Measurements from ENCODE around the gene WIPI1.

DNA sequence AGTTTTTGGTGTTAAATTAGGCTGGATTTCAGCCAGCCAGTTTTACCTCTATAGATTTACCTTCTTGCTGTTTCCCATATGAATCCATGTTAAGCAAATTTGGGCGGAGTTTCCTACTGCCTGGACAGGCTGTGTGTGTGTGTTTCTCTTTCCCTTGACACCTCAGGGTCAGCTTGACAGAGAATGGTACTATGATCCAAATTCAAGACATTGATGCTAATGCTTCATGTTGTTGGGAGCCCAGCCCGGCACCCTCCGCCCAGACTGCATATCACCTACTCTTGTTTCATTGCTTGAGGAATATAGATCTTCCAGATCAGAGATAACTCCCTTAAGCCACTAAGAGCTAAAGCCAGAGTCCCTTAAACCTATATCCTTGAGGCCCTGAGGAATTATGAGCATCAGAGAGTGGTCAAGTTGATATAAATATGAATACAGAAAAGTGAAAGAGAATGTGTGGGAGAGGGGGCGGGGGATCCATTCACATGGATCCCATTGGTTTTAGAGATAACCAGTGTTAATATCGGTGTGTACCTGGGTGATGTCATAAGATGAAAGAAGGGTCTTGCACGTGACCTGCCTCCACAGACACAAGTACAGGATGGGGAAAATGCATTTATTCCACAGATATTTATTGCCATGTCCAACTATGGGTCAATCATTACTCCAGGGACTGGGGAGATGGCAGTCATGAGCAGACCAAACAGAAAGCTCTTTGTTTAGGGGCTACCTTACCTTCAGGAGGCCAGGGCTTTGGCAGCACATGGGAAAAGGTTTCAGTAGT is 69.7 kb downstream of the WIPI1 start:
- TF ChIP-seq, protein P1, sequence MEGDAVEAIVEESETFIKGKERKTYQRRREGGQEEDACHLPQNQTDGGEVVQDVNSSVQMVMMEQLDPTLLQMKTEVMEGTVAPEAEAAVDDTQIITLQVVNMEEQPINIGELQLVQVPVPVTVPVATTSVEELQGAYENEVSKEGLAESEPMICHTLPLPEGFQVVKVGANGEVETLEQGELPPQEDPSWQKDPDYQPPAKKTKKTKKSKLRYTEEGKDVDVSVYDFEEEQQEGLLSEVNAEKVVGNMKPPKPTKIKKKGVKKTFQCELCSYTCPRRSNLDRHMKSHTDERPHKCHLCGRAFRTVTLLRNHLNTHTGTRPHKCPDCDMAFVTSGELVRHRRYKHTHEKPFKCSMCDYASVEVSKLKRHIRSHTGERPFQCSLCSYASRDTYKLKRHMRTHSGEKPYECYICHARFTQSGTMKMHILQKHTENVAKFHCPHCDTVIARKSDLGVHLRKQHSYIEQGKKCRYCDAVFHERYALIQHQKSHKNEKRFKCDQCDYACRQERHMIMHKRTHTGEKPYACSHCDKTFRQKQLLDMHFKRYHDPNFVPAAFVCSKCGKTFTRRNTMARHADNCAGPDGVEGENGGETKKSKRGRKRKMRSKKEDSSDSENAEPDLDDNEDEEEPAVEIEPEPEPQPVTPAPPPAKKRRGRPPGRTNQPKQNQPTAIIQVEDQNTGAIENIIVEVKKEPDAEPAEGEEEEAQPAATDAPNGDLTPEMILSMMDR (IDR thresholded peaks at IDR 0.05): no peak
- TF ChIP-seq POLR2A (IDR thresholded peaks at IDR 0.05): no peak

All from Peyer's patch (tissue), 4 donors.